GM12878 (cell line): ENCODE results near the gene CCDC97.
"Not testable (repeated sequence)": the region's sequence is repeated elsewhere in the genome, so short reads cannot be mapped to it uniquely, and the experiment has no call there.

ENCODE experiments used
- CEBPB ChIP-seq, 2 experiments: fragments of 150-350 bp in 1 of 2; IDR thresholded peaks; 2 replicates each; pipeline ENCODE4 v1.6.1; 2012 to 2014; ENCODE audit warnings: low read depth in 2 of 2, low read length in 2 of 2, borderline replicate concordance in 1 of 2, inconsistent platforms in 1 of 2
- CTCF ChIP-seq, 3 experiments: IDR thresholded peaks in 2 of 3; conservative IDR thresholded peaks in 1 of 3; 2 replicates each; pipeline ENCODE4 v1.5.1; 2011; ENCODE audit warnings: low read depth in 3 of 3, low read length in 3 of 3, mild to moderate bottlenecking in 3 of 3, control low read depth in 2 of 3, moderate library complexity in 2 of 3, inconsistent platforms in 1 of 3, mixed read lengths in 1 of 3; ENCODE audit not compliant: control insufficient read depth in 2 of 3, insufficient read depth in 1 of 3; ENCODE audit errors: extremely low read depth in 1 of 3
- FOS ChIP-seq: IDR thresholded peaks from 3 replicates; pipeline ENCODE4 v1.6.1; 2011; ENCODE audit warnings: borderline replicate concordance; ENCODE audit not compliant: insufficient read length; ENCODE audit errors: extremely low read depth
- GABPA ChIP-seq: IDR thresholded peaks from 2 replicates; pipeline ENCODE4 v1.6.1; 2014; ENCODE audit warnings: antibody characterized with exemption, low read depth, mild to moderate bottlenecking, inconsistent platforms
- MAX ChIP-seq: IDR thresholded peaks from 2 replicates; pipeline ENCODE4 v1.6.1; 2012; ENCODE audit warnings: low read depth, low read length, improper control_type of control experiment
- POLR2A ChIP-seq: IDR thresholded peaks from 2 replicates; pipeline ENCODE4 v1.6.1; 2011; ENCODE audit warnings: low read depth, mild to moderate bottlenecking, low read length

- not testable (repeated sequence) for TF ChIP-seq MAX; CTCF (IDR thresholded peaks at IDR 0.05 in 2 of 3, conservative IDR thresholded peaks at IDR 0.05 in 1 of 3; ENCODE audit: control insufficient read depth in 2 of 3, extremely low read depth in 1 of 3, insufficient read depth in 1 of 3, low read depth in 3 of 3, low read length in 3 of 3); FOS; CEBPB (IDR thresholded peaks at IDR 0.05; ENCODE audit: borderline replicate concordance in 1 of 2, low read depth in 2 of 2, low read length in 2 of 2); POLR2A; GABPA
Measured at GRCh38 chr19:41289814-41290213, 20.2 kb upstream of the CCDC97 start.
